ENCODE measurements around the gene NLRC5. TPM values are rescaled to one million over a fixed set of nuclear protein-coding genes. Genes with fewer than 3 reads are reported as not detected.

Gene NLRC5
- total RNA-seq, 1 donor from 2014 or later, result 1.7 TPM

GRCh38 chr16:56977216-56977615, 12.1 kb upstream of the NLRC5 start:
- Mint-ChIP-seq H3K36me3 (no peaks in the 10 kb centered on the region), H3K4me1 (ENCODE audit: unreplicated experiment) (peaks cover 3% of the 10 kb centered on the region)
- no peak for TF ChIP-seq CTCF (conservative IDR thresholded peaks at IDR 0.05)

GRCh38 chr16:56977823-56978430, 11.4 kb upstream of the NLRC5 start:
- no peak overlapping the region for H3K4me3 Mint-ChIP-seq
- H3K36me3 Mint-ChIP-seq, result no peaks in the 10 kb centered on the region
- no peak overlapping the region for H3K27ac Mint-ChIP-seq
- peaks cover 3% of the 10 kb centered on the region for H3K4me1 Mint-ChIP-seq (ENCODE audit: unreplicated experiment)
- DNase-seq (ENCODE audit: extremely low spot score, unreplicated experiment), result no peak
- H3K9me3 Mint-ChIP-seq, result no peaks in the 10 kb centered on the region
- peaks cover 16% of the 10 kb centered on the region for H3K27me3 Mint-ChIP-seq
- no peak for TF ChIP-seq CTCF (conservative IDR thresholded peaks at IDR 0.05)

More at GRCh38 chr16:56977216-56977615, 12.1 kb upstream of the NLRC5 start:
- Mint-ChIP-seq H3K27ac (no peak overlapping the region), H3K4me3 (no peak overlapping the region), H3K9me3 (no peaks in the 10 kb centered on the region), H3K27me3 (peaks cover 11% of the 10 kb centered on the region)
- DNase-seq (ENCODE audit: extremely low spot score, unreplicated experiment), result no peak

- Mint-ChIP-seq H3K27ac (no peak overlapping the region), H3K4me1 (ENCODE audit: unreplicated experiment) (peaks cover 3% of the 10 kb centered on the region), H3K36me3 (no peaks in the 10 kb centered on the region), H3K9me3 (no peaks in the 10 kb centered on the region), H3K27me3 (peaks cover 22% of the 10 kb centered on the region), H3K4me3 (no peak overlapping the region)
- TF ChIP-seq CTCF (conservative IDR thresholded peaks at IDR 0.05), result no peak
- DNase-seq (ENCODE audit: extremely low spot score, unreplicated experiment), result no peak
These were observed 9.2 kb upstream of the NLRC5 start for GRCh38 chr16:56980201-56980535.

DNA sequence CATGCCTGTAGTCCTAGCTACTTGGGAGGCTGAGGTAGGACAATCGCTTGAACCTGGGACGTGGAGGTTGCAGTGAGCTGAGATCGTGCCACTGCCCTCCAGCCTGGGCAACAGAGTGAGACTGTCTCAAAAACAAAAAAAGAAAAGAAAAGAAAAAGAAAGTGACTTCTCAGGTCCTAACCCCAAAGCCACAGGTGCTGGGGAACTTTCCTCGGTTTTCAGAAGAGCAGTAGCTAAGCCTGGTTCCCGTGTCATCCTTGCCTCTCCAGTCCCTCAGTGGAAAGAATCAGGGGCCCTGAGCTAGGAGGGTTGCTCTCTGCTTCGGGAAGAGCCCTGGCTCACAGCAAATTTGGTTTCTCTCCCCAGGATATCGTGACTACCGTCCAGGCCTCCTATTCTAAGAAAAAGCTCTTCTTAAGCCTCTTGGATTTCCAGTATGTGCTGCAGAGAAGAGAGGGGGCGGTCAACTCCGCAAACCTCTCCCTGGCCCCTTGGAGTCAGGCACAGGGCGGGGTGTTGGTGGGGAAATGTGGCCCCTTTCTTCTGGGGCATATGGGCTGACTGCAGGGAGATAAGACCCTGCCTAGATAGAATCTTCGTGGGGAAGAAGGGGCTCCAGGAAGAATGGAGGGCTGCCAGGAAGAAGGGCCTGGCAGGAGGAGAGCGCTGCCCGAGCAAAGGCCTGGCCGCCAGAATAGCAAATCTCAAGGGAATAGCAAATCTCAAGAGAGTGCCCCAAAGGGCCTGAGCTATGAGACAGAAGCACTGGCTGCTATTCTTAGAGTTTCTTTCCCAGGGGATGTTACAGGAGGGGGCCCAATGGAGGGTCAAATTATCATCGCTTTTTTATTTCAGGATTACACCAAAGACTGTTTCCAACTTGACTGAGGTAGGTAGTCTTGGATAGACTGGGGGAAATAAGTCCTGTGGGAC, 8.3 kb upstream of the NLRC5 start:
- peaks cover 17% of the 10 kb centered on the region for H3K27me3 Mint-ChIP-seq
- peaks cover 3% of the 10 kb centered on the region for H3K4me1 Mint-ChIP-seq (ENCODE audit: unreplicated experiment)
- no peak overlapping the region for H3K27ac Mint-ChIP-seq
- no peak for TF ChIP-seq CTCF (conservative IDR thresholded peaks at IDR 0.05)
- no peaks in the 10 kb centered on the region for H3K9me3 Mint-ChIP-seq
- DNase-seq (ENCODE audit: extremely low spot score, unreplicated experiment), result no peak
- H3K36me3 Mint-ChIP-seq, result no peaks in the 10 kb centered on the region
- H3K4me3 Mint-ChIP-seq, result no peak overlapping the region

DNA sequence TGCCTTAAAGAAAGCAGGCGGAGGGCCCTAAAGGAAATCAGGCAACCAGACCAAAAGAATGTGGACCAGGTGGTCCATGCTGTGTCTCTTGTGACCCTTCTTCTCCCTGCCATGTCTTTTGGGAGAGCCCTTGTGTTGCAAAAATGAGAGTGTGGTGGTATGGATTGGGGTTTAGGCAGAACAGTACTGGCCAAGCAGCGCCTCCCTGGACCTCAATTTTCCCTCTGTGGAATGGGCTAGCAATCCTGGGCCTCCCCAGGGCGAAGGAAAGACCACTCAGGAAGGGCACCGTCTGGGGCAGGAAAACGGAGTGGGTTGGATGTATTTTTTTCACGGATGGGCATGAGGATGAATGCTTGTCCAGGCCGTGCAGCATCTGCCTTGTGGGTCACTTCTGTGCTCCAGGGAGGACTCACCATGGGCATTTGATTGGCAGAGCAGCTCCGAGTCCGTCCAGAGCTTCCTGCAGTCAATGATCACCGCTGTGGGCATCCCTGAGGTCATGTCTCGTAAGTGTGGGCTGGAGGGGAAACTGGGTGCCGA, 7.6 kb upstream of the NLRC5 start:
- H3K9me3 Mint-ChIP-seq, result no peaks in the 10 kb centered on the region

More for the DNA sequence above, 7.6 kb upstream of the NLRC5 start:
- Mint-ChIP-seq H3K36me3 (no peaks in the 10 kb centered on the region), H3K4me1 (ENCODE audit: unreplicated experiment) (peaks cover 3% of the 10 kb centered on the region), H3K27me3 (peaks cover 19% of the 10 kb centered on the region), H3K4me3 (no peak overlapping the region), H3K27ac (no peak overlapping the region)
- no peak for DNase-seq (ENCODE audit: extremely low spot score, unreplicated experiment)
- TF ChIP-seq CTCF (conservative IDR thresholded peaks at IDR 0.05), result no peak
